ENCODE results near the gene SERPINA3.

- TF ChIP-seq CTCF (IDR thresholded peaks at IDR 0.05) (no peak), POLR2A (IDR thresholded peaks at IDR 0.05) (no peak), EP300 (IDR thresholded peaks at IDR 0.05) (no peak)
Measured at GRCh38 chr14:94615823-94616570, 3.8 kb downstream of the SERPINA3 start.

Data from ovary (tissue), 3 donors.